ENCODE measurements around the gene AQP12B. TPM values are rescaled to one million over a fixed set of nuclear protein-coding genes. Genes with fewer than 3 reads are reported as not detected.

Gene AQP12B
- total and polyA plus RNA-seq, 9 donors, result 0.18 to 0.36 TPM; not detected in 7

DNA sequence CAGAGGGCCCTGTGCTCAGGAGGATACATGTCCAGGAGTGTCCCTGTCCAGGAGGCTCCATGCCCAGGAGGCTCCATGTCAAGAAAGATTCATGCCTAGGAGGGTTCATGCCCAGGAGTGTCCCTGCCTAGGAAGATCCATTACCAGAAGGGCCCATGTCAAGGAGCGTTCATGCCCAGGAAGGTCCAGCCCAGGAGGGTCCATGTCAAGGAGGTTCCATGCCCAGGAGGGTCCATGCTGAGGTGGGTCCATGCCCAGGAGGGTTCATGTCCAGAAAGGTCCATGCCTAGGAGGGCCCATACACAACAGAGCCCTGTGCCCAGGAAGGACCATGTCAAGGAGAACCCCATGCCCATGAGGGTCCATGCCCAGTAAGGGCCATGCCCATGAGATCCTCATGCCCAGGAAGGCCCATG is 50.4 kb downstream of the AQP12B start:
- H3K27me3 ChIP-seq, result no peaks in the 10 kb centered on the region
- no peaks in the 10 kb centered on the region for H3K9me3 ChIP-seq
- H3K36me3 ChIP-seq, result no peaks in the 10 kb centered on the region
- TF ChIP-seq POLR2A (IDR thresholded peaks at IDR 0.05), result no peak
- TF ChIP-seq, protein P1, sequence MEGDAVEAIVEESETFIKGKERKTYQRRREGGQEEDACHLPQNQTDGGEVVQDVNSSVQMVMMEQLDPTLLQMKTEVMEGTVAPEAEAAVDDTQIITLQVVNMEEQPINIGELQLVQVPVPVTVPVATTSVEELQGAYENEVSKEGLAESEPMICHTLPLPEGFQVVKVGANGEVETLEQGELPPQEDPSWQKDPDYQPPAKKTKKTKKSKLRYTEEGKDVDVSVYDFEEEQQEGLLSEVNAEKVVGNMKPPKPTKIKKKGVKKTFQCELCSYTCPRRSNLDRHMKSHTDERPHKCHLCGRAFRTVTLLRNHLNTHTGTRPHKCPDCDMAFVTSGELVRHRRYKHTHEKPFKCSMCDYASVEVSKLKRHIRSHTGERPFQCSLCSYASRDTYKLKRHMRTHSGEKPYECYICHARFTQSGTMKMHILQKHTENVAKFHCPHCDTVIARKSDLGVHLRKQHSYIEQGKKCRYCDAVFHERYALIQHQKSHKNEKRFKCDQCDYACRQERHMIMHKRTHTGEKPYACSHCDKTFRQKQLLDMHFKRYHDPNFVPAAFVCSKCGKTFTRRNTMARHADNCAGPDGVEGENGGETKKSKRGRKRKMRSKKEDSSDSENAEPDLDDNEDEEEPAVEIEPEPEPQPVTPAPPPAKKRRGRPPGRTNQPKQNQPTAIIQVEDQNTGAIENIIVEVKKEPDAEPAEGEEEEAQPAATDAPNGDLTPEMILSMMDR (IDR thresholded peaks at IDR 0.05), result no peak
- TF ChIP-seq EP300 (IDR thresholded peaks at IDR 0.05), result no peak
- H3K4me3 ChIP-seq, result no peak overlapping the region
- intact Hi-C loops (cut with DNase I), result loop anchor here in 1 of 4 donors (10.0 kb wide), 1 partner anchor 528 kb away; no protein-coding TSS in a partner anchor
- H3K4me1 ChIP-seq (ENCODE audit: insufficient read depth), result no peaks in the 10 kb centered on the region
- peak in 1 of 5 donors; percentile 7 for DNase-seq
- H3K27ac ChIP-seq, result no peak overlapping the region
- 85 to 100% (median 100%) methylated on average over 1 of the region's 1 CpG for WGBS, 3 donors

DNA sequence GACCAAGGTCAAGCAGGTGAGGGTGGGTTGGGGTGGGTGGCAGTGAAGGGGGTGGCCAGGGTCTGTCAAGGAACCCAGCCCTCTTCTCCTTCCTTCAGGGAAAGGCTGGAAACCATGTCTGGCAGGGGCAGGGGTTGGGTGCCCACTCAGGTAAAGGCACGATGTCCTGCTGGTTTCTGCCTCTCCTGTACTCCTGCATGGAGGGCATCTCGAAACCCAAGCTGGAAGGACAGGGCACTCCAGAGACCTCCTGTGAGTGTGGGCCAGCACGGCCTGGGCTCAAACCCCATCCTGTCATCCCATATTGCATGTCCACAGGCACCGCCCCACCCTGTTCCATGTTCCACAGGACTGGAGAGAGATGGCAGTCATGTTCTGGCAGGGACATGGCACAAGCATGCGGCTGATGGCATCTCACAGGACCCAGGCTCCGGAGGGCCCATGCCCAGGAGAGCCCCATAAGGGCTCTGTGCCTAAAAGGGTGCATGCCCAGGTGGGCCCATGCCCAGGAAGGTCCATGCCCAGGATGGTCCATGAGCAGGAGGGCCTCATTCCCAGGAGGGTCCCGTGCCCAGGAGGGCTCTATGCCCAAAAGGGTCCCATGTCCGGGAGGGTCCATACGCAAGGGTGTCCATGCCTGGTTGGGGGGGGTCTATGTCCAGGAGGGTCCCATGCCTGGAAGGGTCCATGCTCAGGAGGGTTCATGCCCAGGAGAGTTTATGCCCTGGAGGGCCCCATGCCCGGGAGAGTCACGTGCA is 51.0 kb downstream of the AQP12B start:
- DNase-seq, result peak in 3 of 5 donors; percentile 11 to 16 (median 13)
- Histone ChIP-seq H3K27me3 (no peaks in the 10 kb centered on the region), H3K9me3 (no peaks in the 10 kb centered on the region), H3K27ac (no peak overlapping the region), H3K4me1 (ENCODE audit: insufficient read depth) (no peaks in the 10 kb centered on the region), H3K4me3 (no peak overlapping the region), H3K36me3 (no peaks in the 10 kb centered on the region)
- TF ChIP-seq EP300 (IDR thresholded peaks at IDR 0.05) (no peak), POLR2A (IDR thresholded peaks at IDR 0.05) (no peak)
- TF ChIP-seq, protein P1 (IDR thresholded peaks at IDR 0.05), result no peak
- 75 to 89% (median 85%) methylated on average over 8 to 11 of the region's 11 CpGs for WGBS, 3 donors
- intact Hi-C loops (cut with DNase I), result loop anchor here in 1 of 4 donors (10.0 kb wide), 1 partner anchor 527 kb away; no protein-coding TSS in a partner anchor

DNA sequence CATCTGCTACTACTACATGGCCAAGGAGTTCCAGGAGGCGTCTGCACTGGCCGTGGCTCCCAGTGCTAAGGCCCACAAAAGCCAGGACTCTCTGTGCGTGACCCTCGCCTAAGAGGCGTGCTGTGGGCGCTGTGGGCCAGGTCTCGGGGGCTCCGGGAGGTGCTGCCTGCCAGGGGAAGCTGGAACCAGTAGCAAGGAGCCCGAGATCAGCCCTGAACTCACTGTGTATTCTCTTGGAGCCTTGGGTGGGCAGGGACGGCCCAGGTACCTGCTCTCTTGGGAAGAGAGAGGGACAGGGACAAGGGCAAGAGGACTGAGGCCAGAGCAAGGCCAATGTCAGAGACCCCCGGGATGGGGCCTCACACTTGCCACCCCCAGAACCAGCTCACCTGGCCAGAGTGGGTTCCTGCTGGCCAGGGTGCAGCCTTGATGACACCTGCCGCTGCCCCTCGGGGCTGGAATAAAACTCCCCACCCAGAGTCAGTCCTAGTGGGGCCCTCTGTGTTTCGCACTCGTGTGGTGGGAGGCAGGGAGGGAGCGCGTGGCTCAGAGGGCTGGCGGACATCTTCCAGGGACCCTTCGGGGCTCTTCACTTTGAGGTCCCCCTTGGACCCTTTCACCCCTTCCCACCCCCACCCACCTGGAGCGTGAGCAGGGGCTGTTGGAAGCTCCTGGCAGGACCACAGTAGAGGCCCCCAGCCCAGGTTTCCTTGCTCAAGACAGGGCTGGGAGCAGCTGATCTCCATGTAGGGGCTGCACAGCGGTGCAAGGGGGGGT is 51.7 kb downstream of the AQP12B start:
- intact Hi-C loops (cut with DNase I), result loop anchor here in 1 of 4 donors (10.0 kb wide), 1 partner anchor 526 kb away; no protein-coding TSS in a partner anchor
- no peak overlapping the region for H3K27ac ChIP-seq
- DNase-seq, result peak in 1 of 5 donors; percentile 23
- WGBS, 3 donors, result 90 to 95% (median 93%) methylated on average over 21 of the region's 21 CpGs
- no peak overlapping the region for H3K4me3 ChIP-seq
- no peaks in the 10 kb centered on the region for H3K36me3 ChIP-seq
- no peaks in the 10 kb centered on the region for H3K9me3 ChIP-seq
- no peaks in the 10 kb centered on the region for H3K27me3 ChIP-seq
- H3K4me1 ChIP-seq (ENCODE audit: insufficient read depth), result no peaks in the 10 kb centered on the region
- TF ChIP-seq, protein P1 (IDR thresholded peaks at IDR 0.05), result no peak
- no peak for TF ChIP-seq POLR2A (IDR thresholded peaks at IDR 0.05)
- TF ChIP-seq EP300 (IDR thresholded peaks at IDR 0.05), result no peak

DNA sequence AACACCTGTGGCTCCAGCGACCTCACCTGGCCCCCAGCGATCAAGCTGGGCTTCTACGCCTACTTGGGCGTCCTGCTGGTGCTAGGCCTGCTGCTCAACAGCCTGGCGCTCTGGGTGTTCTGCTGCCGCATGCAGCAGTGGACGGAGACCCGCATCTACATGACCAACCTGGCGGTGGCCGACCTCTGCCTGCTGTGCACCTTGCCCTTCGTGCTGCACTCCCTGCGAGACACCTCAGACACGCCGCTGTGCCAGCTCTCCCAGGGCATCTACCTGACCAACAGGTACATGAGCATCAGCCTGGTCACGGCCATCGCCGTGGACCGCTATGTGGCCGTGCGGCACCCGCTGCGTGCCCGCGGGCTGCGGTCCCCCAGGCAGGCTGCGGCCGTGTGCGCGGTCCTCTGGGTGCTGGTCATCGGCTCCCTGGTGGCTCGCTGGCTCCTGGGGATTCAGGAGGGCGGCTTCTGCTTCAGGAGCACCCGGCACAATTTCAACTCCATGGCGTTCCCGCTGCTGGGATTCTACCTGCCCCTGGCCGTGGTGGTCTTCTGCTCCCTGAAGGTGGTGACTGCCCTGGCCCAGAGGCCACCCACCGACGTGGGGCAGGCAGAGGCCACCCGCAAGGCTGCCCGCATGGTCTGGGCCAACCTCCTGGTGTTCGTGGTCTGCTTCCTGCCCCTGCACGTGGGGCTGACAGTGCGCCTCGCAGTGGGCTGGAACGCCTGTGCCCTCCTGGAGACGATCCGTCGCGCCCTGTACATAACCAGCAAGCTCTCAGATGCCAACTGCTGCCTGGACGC is 52.5 kb downstream of the AQP12B start:
- peak in 3 of 5 donors; percentile 9 to 24 (median 14) for DNase-seq
- WGBS, 3 donors, result 93 to 95% (median 95%) methylated on average over 45 to 50 of the region's 50 CpGs

More for the DNA sequence above, 52.5 kb downstream of the AQP12B start:
- H3K9me3 ChIP-seq, result no peaks in the 10 kb centered on the region
- H3K4me1 ChIP-seq (ENCODE audit: insufficient read depth), result no peaks in the 10 kb centered on the region
- TF ChIP-seq POLR2A (IDR thresholded peaks at IDR 0.05), result no peak
- no peak for TF ChIP-seq EP300 (IDR thresholded peaks at IDR 0.05)
- TF ChIP-seq, protein P1 (IDR thresholded peaks at IDR 0.05), result no peak
- no peak overlapping the region for H3K4me3 ChIP-seq
- H3K27me3 ChIP-seq, result no peaks in the 10 kb centered on the region
- intact Hi-C loops (cut with DNase I), result loop anchor here in 1 of 4 donors (10.0 kb wide), 1 partner anchor 525 kb away; no protein-coding TSS in a partner anchor
- H3K27ac ChIP-seq, result no peak overlapping the region
- H3K36me3 ChIP-seq, result no peaks in the 10 kb centered on the region

Measured in ovary (tissue), 9 donors.